ENCODE data around the gene DPPA2.
"Not testable (repeated sequence)": the region's sequence is repeated elsewhere in the genome, so short reads cannot be mapped to it uniquely, and the experiment has no call there.

DPPA2 gene, protein sequence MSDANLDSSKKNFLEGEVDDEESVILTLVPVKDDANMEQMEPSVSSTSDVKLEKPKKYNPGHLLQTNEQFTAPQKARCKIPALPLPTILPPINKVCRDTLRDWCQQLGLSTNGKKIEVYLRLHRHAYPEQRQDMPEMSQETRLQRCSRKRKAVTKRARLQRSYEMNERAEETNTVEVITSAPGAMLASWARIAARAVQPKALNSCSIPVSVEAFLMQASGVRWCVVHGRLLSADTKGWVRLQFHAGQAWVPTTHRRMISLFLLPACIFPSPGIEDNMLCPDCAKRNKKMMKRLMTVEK

DNA sequence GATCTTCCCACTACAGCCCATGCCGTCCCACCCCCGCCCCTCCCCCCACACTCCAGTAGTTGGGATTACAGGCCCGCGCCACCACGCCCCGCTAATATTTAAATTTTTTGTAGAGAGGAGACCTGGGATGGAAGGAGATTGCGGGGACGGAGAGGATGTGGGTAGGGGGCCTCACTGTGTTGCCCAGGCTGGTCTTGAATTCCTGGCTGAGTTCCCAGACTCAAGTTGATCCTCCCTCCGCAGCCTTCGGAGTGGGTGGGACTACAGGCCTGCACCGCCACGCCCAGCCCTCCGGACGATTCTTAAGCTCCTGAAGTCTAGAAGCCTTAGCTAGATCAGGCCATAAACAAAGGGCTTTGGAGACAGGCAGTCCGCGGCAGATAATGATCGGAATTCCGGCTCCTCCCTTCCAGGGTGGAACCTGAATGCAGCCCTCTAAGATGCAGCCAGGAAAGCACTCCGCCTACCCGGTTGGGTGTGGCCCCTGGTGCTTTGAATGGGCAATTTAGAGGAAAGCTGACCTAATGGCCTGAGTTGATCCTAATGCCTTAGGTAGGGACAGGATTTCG lies at the start of gene DPPA2:
DPPA2 (minus strand) TSS at position 356 of the 569 bp plus-strand sequence. CDS start 1,975 bp downstream, outside the sequence.
- H3K4me3 ChIP-seq (ENCODE audit: low read depth in 1 of 2, low read length in 2 of 2) = no peak within 1 kb of the TSS
- no peak within 1 kb of the TSS for H3K27ac ChIP-seq (ENCODE audit: low read depth, low read length)
- H3K27me3 ChIP-seq (ENCODE audit: control insufficient read depth in 1 of 2, insufficient read depth in 2 of 2, low read length in 2 of 2) = no peaks in the 10 kb centered on the region
- H3K9me3 ChIP-seq (ENCODE audit: low read length) = no peaks in the 10 kb centered on the region
- no peak within 1 kb of the TSS for H3K9ac ChIP-seq (ENCODE audit: low read length)
- H3K36me3 ChIP-seq (ENCODE audit: insufficient read depth, low read length) = no peaks in the 10 kb centered on the region
- H3K4me1 ChIP-seq (ENCODE audit: insufficient read depth, low read length) = no peaks in the 10 kb centered on the region

DNA sequence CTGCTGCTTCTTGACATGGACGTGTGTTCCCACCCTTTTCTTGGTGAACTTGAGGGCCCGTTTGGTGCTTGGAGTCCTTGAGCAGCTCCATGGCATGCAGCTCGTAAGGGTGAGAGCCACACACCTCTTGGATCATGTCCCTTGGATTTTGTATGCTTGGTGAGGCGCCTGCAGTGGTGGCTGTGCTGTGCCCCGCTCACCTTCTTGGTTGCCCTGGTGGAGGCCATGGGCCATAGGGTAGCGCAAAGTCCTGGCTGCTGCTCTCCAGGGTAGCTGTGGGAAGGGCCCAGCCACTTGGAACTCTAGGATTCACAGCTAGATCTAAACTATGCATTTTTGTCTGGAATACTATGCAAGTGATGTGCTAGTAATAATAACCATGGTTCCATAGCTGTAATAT lies 47.8 kb upstream of the DPPA2 start:
- Histone ChIP-seq H3K9me3 (ENCODE audit: low read length) (no peaks in the 10 kb centered on the region), H3K27me3 (ENCODE audit: control insufficient read depth in 1 of 2, insufficient read depth in 2 of 2, low read length in 2 of 2) (no peaks in the 10 kb centered on the region), H3K36me3 (ENCODE audit: insufficient read depth, low read length) (no peaks in the 10 kb centered on the region)

GRCh38 chr3:109363634-109364033 lies 47.3 kb upstream of the DPPA2 start:
- Histone ChIP-seq H3K4me3 (ENCODE audit: low read depth in 1 of 2, low read length in 2 of 2) (no peak overlapping the region), H3K9ac (ENCODE audit: low read length) (no peak overlapping the region), H3K27ac (ENCODE audit: low read depth, low read length) (no peak overlapping the region), H3K36me3 (ENCODE audit: insufficient read depth, low read length) (no peaks in the 10 kb centered on the region), H3K4me1 (ENCODE audit: insufficient read depth, low read length) (no peaks in the 10 kb centered on the region), H3K27me3 (ENCODE audit: control insufficient read depth in 1 of 2, insufficient read depth in 2 of 2, low read length in 2 of 2) (no peaks in the 10 kb centered on the region), H3K9me3 (ENCODE audit: low read length) (no peaks in the 10 kb centered on the region)

More for the DNA sequence above, 47.8 kb upstream of the DPPA2 start:
- Histone ChIP-seq H3K4me1 (ENCODE audit: insufficient read depth, low read length) (no peaks in the 10 kb centered on the region), H3K27ac (ENCODE audit: low read depth, low read length) (no peak overlapping the region), H3K4me3 (ENCODE audit: low read depth in 1 of 2, low read length in 2 of 2) (no peak overlapping the region), H3K9ac (ENCODE audit: low read length) (no peak overlapping the region)

DNA sequence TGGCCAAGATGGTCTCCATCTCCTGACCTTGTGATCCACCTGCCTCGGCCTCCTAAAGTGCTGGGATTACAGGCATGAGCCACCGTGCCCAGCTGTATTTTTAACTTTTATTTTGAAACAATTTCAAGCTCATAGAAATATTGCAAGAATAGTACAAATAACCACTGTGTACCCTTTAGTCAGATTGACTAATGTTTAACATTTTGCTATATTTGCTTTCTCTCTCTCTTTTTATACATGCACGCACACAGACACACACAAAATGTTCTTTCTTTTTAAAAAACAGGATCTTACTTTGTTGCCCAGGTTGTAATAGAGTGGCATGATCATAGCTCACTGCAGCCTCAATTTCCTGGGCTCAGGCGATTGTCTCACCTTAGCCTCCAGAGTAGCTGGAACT lies 46.5 kb upstream of the DPPA2 start:
- no peak overlapping the region for H3K4me3 ChIP-seq (ENCODE audit: low read depth in 1 of 2, low read length in 2 of 2)
- H3K4me1 ChIP-seq (ENCODE audit: insufficient read depth, low read length) = no peaks in the 10 kb centered on the region
- no peak overlapping the region for H3K27ac ChIP-seq (ENCODE audit: low read depth, low read length)
- no peak overlapping the region for H3K9ac ChIP-seq (ENCODE audit: low read length)
- H3K36me3 ChIP-seq (ENCODE audit: insufficient read depth, low read length) = no peaks in the 10 kb centered on the region
- no peaks in the 10 kb centered on the region for H3K9me3 ChIP-seq (ENCODE audit: low read length)
- H3K27me3 ChIP-seq (ENCODE audit: control insufficient read depth in 1 of 2, insufficient read depth in 2 of 2, low read length in 2 of 2) = no peaks in the 10 kb centered on the region

GRCh38 chr3:109358809-109359208 lies 42.5 kb upstream of the DPPA2 start:
- H3K9ac ChIP-seq (ENCODE audit: low read length); H3K4me1 ChIP-seq (ENCODE audit: insufficient read depth, low read length); H3K36me3 ChIP-seq (ENCODE audit: insufficient read depth, low read length); H3K9me3 ChIP-seq (ENCODE audit: low read length); H3K4me3 ChIP-seq (ENCODE audit: low read depth in 1 of 2, low read length in 2 of 2); H3K27ac ChIP-seq (ENCODE audit: low read depth, low read length); H3K27me3 ChIP-seq (ENCODE audit: control insufficient read depth in 1 of 2, insufficient read depth in 2 of 2, low read length in 2 of 2): not testable (repeated sequence)

GRCh38 chr3:109356442-109357155 lies 40.3 kb upstream of the DPPA2 start:
- Histone ChIP-seq H3K9me3 (ENCODE audit: low read length) (no peaks in the 10 kb centered on the region), H3K9ac (ENCODE audit: low read length) (no peak overlapping the region), H3K27me3 (ENCODE audit: control insufficient read depth in 1 of 2, insufficient read depth in 2 of 2, low read length in 2 of 2) (no peaks in the 10 kb centered on the region), H3K4me1 (ENCODE audit: insufficient read depth, low read length) (no peaks in the 10 kb centered on the region), H3K36me3 (ENCODE audit: insufficient read depth, low read length) (no peaks in the 10 kb centered on the region), H3K4me3 (ENCODE audit: low read depth in 1 of 2, low read length in 2 of 2) (no peak overlapping the region), H3K27ac (ENCODE audit: low read depth, low read length) (no peak overlapping the region)

- no peaks in the 10 kb centered on the region for H3K36me3 ChIP-seq (ENCODE audit: insufficient read depth, low read length)
- H3K4me3 ChIP-seq (ENCODE audit: low read depth in 1 of 2, low read length in 2 of 2) = no peak overlapping the region
- no peak overlapping the region for H3K9ac ChIP-seq (ENCODE audit: low read length)
- no peaks in the 10 kb centered on the region for H3K27me3 ChIP-seq (ENCODE audit: control insufficient read depth in 1 of 2, insufficient read depth in 2 of 2, low read length in 2 of 2)
- H3K27ac ChIP-seq (ENCODE audit: low read depth, low read length) = no peak overlapping the region
- no peaks in the 10 kb centered on the region for H3K9me3 ChIP-seq (ENCODE audit: low read length)
- no peaks in the 10 kb centered on the region for H3K4me1 ChIP-seq (ENCODE audit: insufficient read depth, low read length)
These were observed 39.5 kb upstream of the DPPA2 start for GRCh38 chr3:109355625-109356441.

DNA sequence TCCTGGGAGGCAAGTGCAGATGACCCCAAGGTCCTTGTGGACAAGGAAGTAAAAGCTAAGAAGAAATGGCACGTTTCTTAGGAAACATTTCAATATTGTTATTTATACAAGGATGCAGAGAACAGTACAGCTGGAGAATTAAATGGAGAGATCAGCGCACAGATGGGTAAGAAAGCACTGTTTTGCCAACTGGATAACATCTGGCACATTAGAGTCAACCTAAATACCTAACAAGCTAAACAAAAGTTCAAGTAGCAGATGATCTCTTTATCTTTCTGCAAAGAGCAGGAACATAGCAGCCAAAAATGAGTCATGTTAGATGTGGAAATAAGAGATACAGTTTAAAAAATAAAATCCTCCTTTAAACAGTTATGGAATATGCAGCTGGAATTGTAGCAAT lies 36.7 kb upstream of the DPPA2 start:
- no peak overlapping the region for H3K4me3 ChIP-seq (ENCODE audit: low read depth in 1 of 2, low read length in 2 of 2)
- H3K9ac ChIP-seq (ENCODE audit: low read length) = no peak overlapping the region
- H3K27me3 ChIP-seq (ENCODE audit: control insufficient read depth in 1 of 2, insufficient read depth in 2 of 2, low read length in 2 of 2) = no peaks in the 10 kb centered on the region

GRCh38 chr3:109351231-109351630 lies 34.9 kb upstream of the DPPA2 start:
- Histone ChIP-seq H3K9me3 (ENCODE audit: low read length) (no peaks in the 10 kb centered on the region), H3K27ac (ENCODE audit: low read depth, low read length) (no peak overlapping the region), H3K36me3 (ENCODE audit: insufficient read depth, low read length) (no peaks in the 10 kb centered on the region), H3K4me1 (ENCODE audit: insufficient read depth, low read length) (no peaks in the 10 kb centered on the region), H3K27me3 (ENCODE audit: control insufficient read depth in 1 of 2, insufficient read depth in 2 of 2, low read length in 2 of 2) (no peaks in the 10 kb centered on the region), H3K9ac (ENCODE audit: low read length) (no peak overlapping the region), H3K4me3 (ENCODE audit: low read depth in 1 of 2, low read length in 2 of 2) (no peak overlapping the region)

More for the DNA sequence above, 36.7 kb upstream of the DPPA2 start:
- no peaks in the 10 kb centered on the region for H3K36me3 ChIP-seq (ENCODE audit: insufficient read depth, low read length)
- H3K4me1 ChIP-seq (ENCODE audit: insufficient read depth, low read length) = no peaks in the 10 kb centered on the region
- H3K9me3 ChIP-seq (ENCODE audit: low read length) = no peaks in the 10 kb centered on the region
- no peak overlapping the region for H3K27ac ChIP-seq (ENCODE audit: low read depth, low read length)

- H3K4me1 ChIP-seq (ENCODE audit: insufficient read depth, low read length) = no peaks in the 10 kb centered on the region
- no peaks in the 10 kb centered on the region for H3K9me3 ChIP-seq (ENCODE audit: low read length)
- H3K9ac ChIP-seq (ENCODE audit: low read length) = no peak overlapping the region
- no peak overlapping the region for H3K27ac ChIP-seq (ENCODE audit: low read depth, low read length)
- H3K4me3 ChIP-seq (ENCODE audit: low read depth in 1 of 2, low read length in 2 of 2) = no peak overlapping the region
- no peaks in the 10 kb centered on the region for H3K36me3 ChIP-seq (ENCODE audit: insufficient read depth, low read length)
- no peaks in the 10 kb centered on the region for H3K27me3 ChIP-seq (ENCODE audit: control insufficient read depth in 1 of 2, insufficient read depth in 2 of 2, low read length in 2 of 2)
These were observed 30.5 kb upstream of the DPPA2 start for GRCh38 chr3:109346770-109347295.

DNA sequence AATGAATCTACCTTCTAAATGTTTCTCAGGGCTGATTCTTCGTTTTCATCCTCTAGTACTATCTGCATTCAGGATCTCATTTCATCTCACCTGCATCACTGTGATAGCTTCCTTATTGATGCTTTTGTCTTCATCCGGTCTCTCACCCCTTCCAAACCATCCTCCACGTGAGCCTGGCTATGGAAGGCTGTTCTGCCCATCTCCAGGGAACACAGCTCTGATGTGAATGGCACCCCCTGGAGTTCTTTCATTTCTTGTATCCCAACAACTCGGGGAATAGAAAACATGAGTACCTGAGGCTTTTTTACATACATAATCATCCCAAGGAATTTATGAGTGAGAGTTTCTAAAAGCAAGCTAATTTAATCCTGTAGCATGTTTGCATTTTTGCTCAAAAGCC lies 29.8 kb upstream of the DPPA2 start:
- Histone ChIP-seq H3K9me3 (ENCODE audit: low read length) (no peaks in the 10 kb centered on the region), H3K4me3 (ENCODE audit: low read depth in 1 of 2, low read length in 2 of 2) (no peak overlapping the region), H3K27me3 (ENCODE audit: control insufficient read depth in 1 of 2, insufficient read depth in 2 of 2, low read length in 2 of 2) (no peaks in the 10 kb centered on the region), H3K27ac (ENCODE audit: low read depth, low read length) (no peak overlapping the region), H3K4me1 (ENCODE audit: insufficient read depth, low read length) (no peaks in the 10 kb centered on the region), H3K36me3 (ENCODE audit: insufficient read depth, low read length) (no peaks in the 10 kb centered on the region), H3K9ac (ENCODE audit: low read length) (no peak overlapping the region)
